GM20431 (cell line): ENCODE data around the gene GP1BA.

Source experiments
- in situ Hi-C: fragments of 300-500 bp; cut with MseI, MboI; formaldehyde crosslinking; loops from one replicate; pipeline ENCODE4 v1.15.0; 2020; ENCODE audit warnings: low sequenced_read_pairs; ENCODE audit not compliant: unreplicated experiment

Gene GP1BA

DNA sequence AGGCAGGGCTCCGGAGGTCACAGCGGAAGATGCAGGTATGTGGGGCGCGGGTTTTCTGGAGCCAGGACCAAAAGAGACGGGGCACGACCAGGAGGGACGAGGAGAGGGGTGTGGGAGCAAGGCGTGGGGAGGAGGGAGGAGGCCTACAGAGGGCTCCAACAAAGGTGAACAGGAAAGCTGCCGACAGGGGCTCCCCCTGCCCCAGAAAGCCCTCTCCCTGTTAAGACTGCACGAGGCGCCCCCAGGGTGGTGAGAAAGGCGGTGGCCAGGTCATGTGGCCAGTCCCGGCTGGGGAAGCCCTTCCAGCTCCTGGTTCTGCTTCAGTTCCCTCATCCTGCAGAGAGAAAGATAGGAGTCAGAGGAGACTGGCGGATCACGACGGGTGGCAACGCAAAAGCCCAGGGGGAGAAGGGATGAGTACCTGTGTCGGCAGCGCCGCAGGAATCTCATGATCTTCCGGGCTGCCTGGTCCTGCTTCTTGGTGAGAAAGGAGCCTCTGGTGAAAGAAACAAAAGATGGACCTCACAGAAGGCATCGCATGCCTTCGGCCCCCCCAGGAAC, 36.5 kb downstream of the GP1BA start:
- in situ Hi-C loops: no loop called here

DNA sequence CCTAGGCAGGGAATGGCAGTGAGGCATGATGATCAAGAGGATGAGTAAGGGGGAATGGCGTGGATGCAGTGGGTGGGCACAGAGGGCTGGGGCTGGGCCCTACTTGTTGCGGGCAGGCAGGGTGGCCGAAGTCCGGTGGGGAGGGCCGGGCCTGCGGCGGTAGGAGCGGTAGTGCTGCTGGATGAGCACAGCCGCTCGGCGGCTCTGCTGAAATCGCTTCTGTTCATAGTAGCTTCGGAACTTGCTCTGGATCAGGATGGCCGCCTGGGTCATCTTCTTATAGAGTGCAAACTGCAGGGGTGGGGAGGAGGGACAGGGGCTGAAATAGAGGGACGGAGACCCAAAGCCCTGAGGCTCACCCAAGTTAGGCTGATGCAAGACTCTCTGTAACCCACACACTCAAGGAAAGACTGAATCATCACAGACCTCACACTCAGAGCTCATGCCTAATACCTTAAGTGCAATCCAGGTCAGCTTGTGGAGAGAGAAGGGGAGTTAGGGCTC, 37.0 kb downstream of the GP1BA start:
- in situ Hi-C loops: no loop called here

DNA sequence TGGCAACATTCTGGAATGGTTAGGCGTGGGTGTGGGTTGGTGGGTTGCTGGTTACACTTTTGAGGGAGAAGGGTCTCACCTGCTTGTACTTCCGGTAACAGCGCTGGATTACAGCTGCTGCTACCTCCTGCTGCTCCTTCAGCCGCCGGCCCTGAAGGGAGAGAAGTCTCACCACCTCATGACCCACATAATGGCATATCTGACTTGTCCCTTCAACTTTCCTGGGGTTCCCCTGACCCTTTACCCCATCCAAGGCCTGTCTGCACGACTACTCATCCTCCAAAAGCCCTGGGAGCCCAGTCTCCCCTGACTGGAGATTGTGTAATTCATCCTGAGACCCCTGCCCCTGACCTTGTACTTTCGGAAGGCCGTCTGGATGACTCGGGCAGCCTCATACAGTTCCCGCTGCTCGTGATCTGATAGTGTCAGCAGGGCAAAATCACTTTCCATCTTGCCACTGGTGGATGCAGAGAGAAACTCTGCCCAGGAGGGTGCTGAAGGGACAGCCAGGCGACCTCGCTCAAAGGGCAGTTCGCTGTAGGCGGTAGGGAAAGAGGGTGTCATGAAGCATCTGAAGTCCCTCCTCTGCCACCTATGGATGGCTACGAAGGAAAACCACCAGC, 37.6 kb downstream of the GP1BA start:
- in situ Hi-C loops: no loop called here

- in situ Hi-C loops: no loop called here
These were observed 38.2 kb downstream of the GP1BA start for GRCh38 chr17:4970273-4970672.

- in situ Hi-C loops: no loop called here
These were observed 39.7 kb downstream of the GP1BA start for GRCh38 chr17:4971826-4972225.

DNA sequence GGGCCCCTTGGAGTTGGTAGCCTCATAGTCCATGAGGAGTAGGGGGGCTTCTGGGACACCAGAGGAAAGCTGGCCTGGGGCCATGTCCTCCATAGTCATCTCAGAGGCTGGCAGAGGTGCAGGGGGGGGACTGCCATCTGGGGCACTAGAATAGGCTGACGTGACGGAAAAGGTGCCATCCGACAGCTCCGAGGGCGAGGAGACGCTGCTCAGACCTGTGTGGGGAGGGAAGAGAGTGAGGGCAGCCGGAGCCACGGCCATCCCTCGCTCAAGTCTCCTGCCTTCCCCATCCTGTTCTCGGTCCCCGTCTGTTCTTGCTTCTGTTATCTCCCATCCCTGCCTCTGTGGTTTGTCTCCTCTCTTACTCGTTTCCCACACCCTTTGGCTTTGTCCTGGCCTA, 40.2 kb downstream of the GP1BA start:
- in situ Hi-C loops: no loop called here

DNA sequence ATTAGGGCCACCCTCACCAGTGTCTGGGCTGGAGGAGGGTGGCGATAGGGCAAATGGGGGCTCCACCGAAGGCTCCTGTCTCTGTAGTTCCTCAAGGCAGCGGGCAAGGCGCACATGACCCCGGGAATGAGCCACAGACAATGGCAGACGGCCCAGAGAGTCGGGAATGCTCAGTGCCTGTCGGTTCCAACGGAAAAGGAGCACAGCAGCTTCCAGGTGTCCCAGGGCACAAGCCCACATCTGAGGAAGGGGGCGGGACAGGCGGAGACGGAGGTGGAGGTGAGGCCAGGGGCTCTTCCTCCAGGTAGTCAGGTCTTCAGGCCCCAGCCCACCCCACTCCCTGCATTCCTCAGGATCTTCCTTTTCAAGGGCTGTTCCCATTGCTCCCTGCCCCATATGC, 40.7 kb downstream of the GP1BA start:
- in situ Hi-C loops: no loop called here

DNA sequence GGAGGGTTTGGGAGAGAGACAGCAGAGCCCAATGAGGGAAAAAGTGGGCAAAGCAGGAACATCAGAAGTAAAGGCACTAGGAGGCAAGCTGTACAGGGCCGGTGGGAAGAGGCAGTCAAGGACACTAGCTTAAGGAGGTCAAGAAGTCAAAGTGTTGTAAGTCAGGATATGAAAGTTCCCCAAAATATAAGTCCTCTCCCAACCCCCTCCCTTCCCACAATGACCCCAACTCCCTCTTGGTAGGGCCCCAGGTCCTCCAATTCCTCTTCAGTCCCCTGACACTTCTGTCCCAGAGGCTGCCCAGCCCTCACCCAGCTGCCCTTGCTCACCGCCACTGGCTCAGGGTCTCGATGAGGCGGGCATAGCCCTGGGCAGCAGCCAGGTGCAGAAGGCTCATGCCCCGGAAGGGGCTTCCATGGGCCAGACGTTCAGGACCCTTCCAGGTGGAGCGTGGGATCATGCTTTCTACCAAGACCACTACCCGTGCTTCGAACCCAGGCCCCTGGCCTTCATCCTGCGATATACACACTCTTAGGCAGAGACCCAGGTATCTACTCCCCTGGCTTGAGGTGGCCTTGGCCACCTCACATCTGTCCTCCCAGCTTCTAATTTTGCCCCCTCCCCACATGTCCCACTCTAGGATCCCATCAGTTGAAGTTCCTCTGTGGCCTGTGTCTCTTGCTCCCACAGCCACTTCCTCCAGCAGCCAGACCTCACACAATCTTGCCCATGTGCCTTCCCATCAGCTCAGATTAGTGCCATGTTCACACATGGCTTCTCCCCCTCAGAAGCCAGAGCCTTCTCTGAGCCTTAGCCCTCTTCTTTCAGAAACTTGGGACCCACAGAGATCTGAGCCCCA, 41.4 kb downstream of the GP1BA start:
- in situ Hi-C loops: no loop called here

DNA sequence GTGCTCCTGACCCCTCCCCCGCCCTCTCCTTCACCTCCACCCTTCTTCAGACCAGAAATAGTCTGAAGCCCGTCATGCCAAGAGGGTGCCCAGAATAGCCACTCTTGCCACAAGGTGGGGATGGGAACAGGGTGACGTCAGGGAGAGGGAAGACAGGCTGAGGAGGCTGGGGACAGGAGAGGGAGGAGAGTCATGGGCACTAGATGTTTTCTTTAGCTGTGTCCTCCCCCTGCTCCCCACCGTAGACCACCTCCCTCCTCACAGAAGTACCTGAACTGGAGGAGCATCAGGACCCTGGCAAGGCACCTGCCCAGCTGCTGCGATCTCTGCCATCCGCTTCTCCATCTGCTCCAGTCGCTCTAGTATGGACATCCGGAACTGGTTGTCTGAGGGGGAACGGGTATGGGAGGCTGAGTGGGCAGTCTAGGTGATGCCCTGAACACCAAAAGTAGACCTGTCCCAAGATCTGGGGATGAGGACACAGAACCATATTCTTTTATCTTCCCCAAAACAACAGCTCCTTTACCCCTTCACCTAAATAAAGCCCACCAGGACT, 42.1 kb downstream of the GP1BA start:
- in situ Hi-C loops: no loop called here

DNA sequence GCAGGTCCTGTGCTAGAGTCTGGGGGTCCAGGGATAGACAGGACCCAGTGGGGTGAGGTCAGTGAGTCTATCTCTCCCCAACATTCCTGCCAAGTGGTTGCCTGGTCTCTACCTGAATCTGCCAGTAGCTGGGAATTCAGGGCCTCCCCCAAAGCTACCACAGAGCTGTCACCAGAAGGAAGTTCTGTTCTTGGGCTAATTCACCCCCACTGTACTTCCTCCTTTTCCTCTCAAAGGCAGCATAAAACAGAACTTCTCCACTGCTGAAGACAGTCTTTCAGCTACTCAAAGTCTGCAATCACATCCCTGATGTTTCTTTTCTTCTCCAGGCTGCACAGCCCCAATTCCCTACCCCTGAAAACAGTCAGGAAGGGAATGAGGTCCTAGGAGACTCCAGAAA, 46.6 kb downstream of the GP1BA start:
- in situ Hi-C loops: no loop called here

GRCh38 chr17:4980644-4981216, 48.7 kb downstream of the GP1BA start:
- in situ Hi-C loops: no loop called here

DNA sequence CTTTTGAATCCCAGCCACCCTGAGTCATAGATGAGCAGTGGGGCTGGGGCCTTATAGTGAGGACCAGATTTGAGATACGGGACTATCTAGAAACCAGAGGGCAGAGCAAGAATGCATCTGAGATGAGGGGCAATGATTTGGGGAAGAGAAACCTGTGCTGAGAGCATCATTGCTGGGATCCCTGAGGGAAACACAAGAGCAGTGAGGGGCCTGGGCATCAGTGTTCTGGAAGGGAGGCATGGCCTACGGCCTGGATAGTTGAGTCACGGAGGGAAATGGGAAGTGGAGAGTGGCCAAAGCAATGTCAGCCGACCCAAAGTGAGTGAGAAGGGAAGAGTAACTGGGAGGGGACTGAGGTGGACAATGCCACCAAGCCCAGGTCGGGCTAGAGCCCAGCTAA, 50.2 kb downstream of the GP1BA start:
- in situ Hi-C loops: no loop called here
